ENCODE measurements around the gene DEPDC1B. TPM values are rescaled to one million over a fixed set of nuclear protein-coding genes. Genes with fewer than 3 reads are reported as not detected.

The DEPDC1B gene
- total and polyA plus RNA-seq, 2 of the 4 experiments (the other 2 are of a cell fraction): 4.4 to 9.3 TPM

GRCh38 chr5:60675286-60675685 lies 24.7 kb downstream of the DEPDC1B start:
- H2AK5ac ChIP-seq (ENCODE audit: low read depth, low read length): no peak overlapping the region
- POLR2A ChIA-PET (ENCODE audit: unreplicated experiment): no interaction called here
- no peak overlapping the region for H3K56ac ChIP-seq (ENCODE audit: extremely low read depth, insufficient read depth, low read length)
- BruUV-seq (replicated peaks): no TSS peak
- H4K20me1 ChIP-seq (ENCODE audit: insufficient read depth, low read length): no peaks in the 10 kb centered on the region
- no peak overlapping the region for H3K4ac ChIP-seq (ENCODE audit: low read depth, low read length)
- ATAC-seq (ENCODE audit: low read depth) (peak; percentile 13; the same call in 1 of the 2 replicates), DNase-seq (no peak)
- H3K9ac ChIP-seq (ENCODE audit: low read depth, low read length): no peak overlapping the region
- H2AFZ ChIP-seq (replicated peaks; ENCODE audit: low read length, poor library complexity): no peak overlapping the region
- 0 out of 2 replicates have a peak overlapping the region, but pooled peaks have one; percentile 22 for H2BK120ac ChIP-seq (ENCODE audit: low read depth, low read length)
- H3K14ac ChIP-seq (replicated peaks; ENCODE audit: low read depth, low read length): no peak overlapping the region
- H3K27me3 ChIP-seq (ENCODE audit: control insufficient read depth, insufficient read depth, low read length): no peaks in the 10 kb centered on the region
- no peak overlapping the region for H3K4me2 ChIP-seq (ENCODE audit: low read depth, low read length)
- H2BK20ac ChIP-seq (ENCODE audit: low read depth, low read length): no peak overlapping the region
- no peak overlapping the region for H2BK15ac ChIP-seq (ENCODE audit: low read depth, low read length)
- no peak overlapping the region for H2AK9ac ChIP-seq (replicated peaks; ENCODE audit: low read depth, low read length, poor library complexity)
- no peak overlapping the region for H2BK5ac ChIP-seq (ENCODE audit: low read depth, low read length, poor library complexity, severe bottlenecking)
- dilution Hi-C loops (cut with HindIII; ENCODE audit: low sequenced_read_pairs, unreplicated experiment) (no loop called here), in situ Hi-C loops (cut with MboI; ENCODE audit: low sequenced_read_pairs) (loop anchor here (10.0 to 25.0 kb wide), 3 partner anchors 487 to 860 kb away; partner anchors contain the start of gene SMIM15), intact Hi-C loops (cut with micrococcal nuclease) (loop anchor here (5.0 to 10.0 kb wide), 2 partner anchors 272 to 660 kb away; partner anchors contain the start of genes ERCC8, NDUFAF2 and ZSWIM6)
- no peak overlapping the region for H4K91ac ChIP-seq (ENCODE audit: insufficient read depth, low read depth, low read length)
- TF ChIP-seq NFE2L2 (IDR thresholded peaks at IDR 0.05; ENCODE audit: low read depth, low read length) (no peak), SMC3 (IDR thresholded peaks at IDR 0.05; ENCODE audit: low read depth, low read length) (no peak), POLR2A (IDR thresholded peaks at IDR 0.05; ENCODE audit: low read depth, low read length) (no peak), BHLHE40 (IDR thresholded peaks at IDR 0.05; ENCODE audit: low read depth, low read length) (no peak), CHD1 (IDR thresholded peaks at IDR 0.05; ENCODE audit: low read depth, low read length) (no peak)
- H3K23ac ChIP-seq (ENCODE audit: low read depth, low read length): no peak overlapping the region
- H4K8ac ChIP-seq (ENCODE audit: low read depth in 2 of 2, low read length in 2 of 2): 0 out of 4 replicates have a peak overlapping the region, but pooled peaks of 1 of the 2 experiments have one; percentile 28
- H4K5ac ChIP-seq (ENCODE audit: low read depth, low read length): no peak overlapping the region
- H3K4me1 ChIP-seq (ENCODE audit: control insufficient read depth, insufficient read depth, low read length): peaks cover 6% of the 10 kb centered on the region; the same call in 1 of the 2 replicates
- H3K36me3 ChIP-seq (ENCODE audit: control insufficient read depth, insufficient read depth, low read length): no peaks in the 10 kb centered on the region
- H3K9me1 ChIP-seq (ENCODE audit: insufficient read depth, low read length): peaks cover 11% of the 10 kb centered on the region
- H3K4me3 ChIP-seq (ENCODE audit: insufficient read depth, low read depth, low read length): no peak overlapping the region
- peaks cover 25 to 34% of the 10 kb centered on the region in 2 experiments for H3K79me1 ChIP-seq (ENCODE audit: low read depth in 1 of 2, low read length in 2 of 2)
- no peak overlapping the region for H3K18ac ChIP-seq (ENCODE audit: low read depth, low read length)
- H3K9me3 ChIP-seq (ENCODE audit: control insufficient read depth, insufficient read depth, low read length): no peaks in the 10 kb centered on the region
- H3K27ac ChIP-seq (ENCODE audit: insufficient read depth, low read length): no peak overlapping the region
- WGBS, 2 experiments (ENCODE audit: extremely low coverage in 2 of 2, insufficient read length in 1 of 2): 100% methylated on average over 1 of the region's 1 CpG; no CpG with 5 or more reads in 1 of the 2 experiments
- CTCF ChIA-PET: no interaction called here

Data from IMR-90 (cell line).